ENCODE measurements around the gene BLOC1S2. TPM values are rescaled to one million over a fixed set of nuclear protein-coding genes. Genes with fewer than 3 reads are reported as not detected.

BLOC1S2 gene
- total RNA-seq (10 to 100 TPM; 18.0 to 44.4 TPM), polyA plus RNA-seq (10 to 100 TPM; 49.7 to 54.2 TPM)
- long read RNA-seq, donor 1, transcript BLOC1S2-203 (4 exons, 2,024 nt): minor isoform, 5 of 17 reads
- long read RNA-seq, donor 1, transcript BLOC1S2-202 (5 exons, 1,249 nt): major isoform, 12 of 17 reads
- long read RNA-seq, donor 1, partial matches to known transcripts: 0 of 17 reads
- long read RNA-seq, donor 1, other reads (novel, unspliced or antisense): 0 of 17 reads
- long read RNA-seq, donor 2, transcript BLOC1S2-202 (5 exons, 1,249 nt): major isoform, 7 of 8 reads
- long read RNA-seq, donor 2, partial matches to known transcripts: 0 of 8 reads
- long read RNA-seq, donor 2, other reads (novel, unspliced or antisense): 0 of 8 reads
- long read RNA-seq, donor 3, transcript BLOC1S2-202 (5 exons, 1,249 nt): major isoform, 5 of 10 reads
- long read RNA-seq, donor 3, transcript BLOC1S2-203 (4 exons, 2,024 nt): major isoform, 5 of 10 reads
- long read RNA-seq, donor 3, partial matches to known transcripts: 0 of 10 reads
- long read RNA-seq, donor 3, other reads (novel, unspliced or antisense): 0 of 10 reads
- long read RNA-seq, donor 4, transcript BLOC1S2-202 (5 exons, 1,249 nt): major isoform, 6 of 16 reads
- long read RNA-seq, donor 4, partial matches to known transcripts: 8 of 16 reads
- long read RNA-seq, donor 4, other reads (novel, unspliced or antisense): 0 of 16 reads
- long read RNA-seq, donor 5, transcript BLOC1S2-202 (5 exons, 1,249 nt): major isoform, 16 of 21 reads
- long read RNA-seq, donor 5, transcript BLOC1S2-203 (4 exons, 2,024 nt): minor isoform, 5 of 21 reads
- long read RNA-seq, donor 5, partial matches to known transcripts: 0 of 21 reads
- long read RNA-seq, donor 5, other reads (novel, unspliced or antisense): 0 of 21 reads

DNA sequence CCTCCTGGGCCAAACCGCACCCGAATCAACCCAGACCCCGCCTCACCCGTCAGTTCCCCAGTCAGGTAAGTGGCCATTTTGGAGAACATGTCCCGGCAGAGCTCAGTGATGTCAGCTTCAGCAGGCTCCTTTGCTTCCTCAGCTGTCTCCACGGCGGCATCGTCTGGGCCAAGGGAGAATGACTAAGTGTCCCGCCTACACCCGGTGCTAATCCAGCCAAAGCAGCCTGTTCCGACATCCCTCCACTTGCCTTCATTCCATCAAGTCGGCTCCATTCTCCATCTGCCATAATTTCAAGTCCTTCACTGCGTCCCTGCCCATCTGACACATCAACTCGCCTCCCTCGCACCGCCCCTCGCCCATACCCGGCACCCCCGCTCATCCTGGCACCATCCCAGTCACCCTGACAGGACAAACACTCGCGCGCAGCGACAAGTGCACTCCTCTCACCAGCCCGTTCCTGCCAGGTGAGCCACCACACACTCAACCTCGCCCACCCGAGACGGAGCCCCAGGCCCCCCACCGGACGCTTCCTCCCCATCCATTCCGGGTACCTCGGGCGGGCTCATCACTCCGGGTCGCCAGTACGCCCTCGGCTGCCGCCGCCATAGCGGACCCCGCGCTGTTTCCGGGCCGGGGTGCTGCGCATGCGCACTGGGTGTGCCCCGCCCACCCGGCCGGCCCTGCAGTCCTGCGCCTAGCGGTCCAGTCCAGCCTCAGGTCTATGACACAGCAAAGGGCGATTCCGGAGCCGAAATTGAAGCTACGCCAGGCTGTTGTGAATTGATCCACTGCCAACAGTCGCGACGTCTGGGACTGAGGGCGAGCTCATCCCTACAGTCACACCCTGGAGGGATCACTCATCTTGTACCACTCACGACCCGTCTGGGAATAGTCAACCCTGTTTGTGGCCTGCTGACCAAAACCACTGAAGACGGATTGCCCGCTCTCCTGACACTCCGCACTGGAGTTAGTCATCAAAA lies at the start of gene BLOC1S2:
TSS of gene BLOC1S2 (minus strand) at position 630 of the 983 bp plus-strand sequence. CDS start at position 609, 21 bp downstream.
- H3K4me1 ChIP-seq (ENCODE audit: control insufficient read depth in 5 of 5, insufficient read depth in 5 of 5, low read length in 5 of 5): peaks cover 0 to 12% (median 3%) of the 10 kb centered on the region in 5 donors
- H3K27ac ChIP-seq (ENCODE audit: low read depth in 1 of 2, low read length in 1 of 2): peak within 1 kb of the TSS; percentile 90 to 96
- H3K9me3 ChIP-seq (ENCODE audit: control insufficient read depth in 4 of 4, insufficient read depth in 3 of 4, low read length in 3 of 4): no peaks in the 10 kb centered on the region
- DNase-seq: peak; percentile 88 to 89 (median 88)
- peaks cover 0 to 11% (median 3%) of the 10 kb centered on the region in 4 donors for H3K36me3 ChIP-seq (ENCODE audit: control insufficient read depth in 4 of 4, insufficient read depth in 4 of 4, low read length in 4 of 4)
- peak within 1 kb of the TSS; percentile 87 for H3K4me3 ChIP-seq
- ATAC-seq (ENCODE audit: insufficient read depth, low FRiP score): peak; percentile 95
- peak within 1 kb of the TSS; percentile 74 to 81 for H3K9ac ChIP-seq (ENCODE audit: insufficient read depth in 1 of 2, low read length in 2 of 2)
- H3K27me3 ChIP-seq (ENCODE audit: control insufficient read depth in 3 of 3, insufficient read depth in 3 of 3, low read length in 2 of 3): no peaks in the 10 kb centered on the region
- TF ChIP-seq, protein P1, sequence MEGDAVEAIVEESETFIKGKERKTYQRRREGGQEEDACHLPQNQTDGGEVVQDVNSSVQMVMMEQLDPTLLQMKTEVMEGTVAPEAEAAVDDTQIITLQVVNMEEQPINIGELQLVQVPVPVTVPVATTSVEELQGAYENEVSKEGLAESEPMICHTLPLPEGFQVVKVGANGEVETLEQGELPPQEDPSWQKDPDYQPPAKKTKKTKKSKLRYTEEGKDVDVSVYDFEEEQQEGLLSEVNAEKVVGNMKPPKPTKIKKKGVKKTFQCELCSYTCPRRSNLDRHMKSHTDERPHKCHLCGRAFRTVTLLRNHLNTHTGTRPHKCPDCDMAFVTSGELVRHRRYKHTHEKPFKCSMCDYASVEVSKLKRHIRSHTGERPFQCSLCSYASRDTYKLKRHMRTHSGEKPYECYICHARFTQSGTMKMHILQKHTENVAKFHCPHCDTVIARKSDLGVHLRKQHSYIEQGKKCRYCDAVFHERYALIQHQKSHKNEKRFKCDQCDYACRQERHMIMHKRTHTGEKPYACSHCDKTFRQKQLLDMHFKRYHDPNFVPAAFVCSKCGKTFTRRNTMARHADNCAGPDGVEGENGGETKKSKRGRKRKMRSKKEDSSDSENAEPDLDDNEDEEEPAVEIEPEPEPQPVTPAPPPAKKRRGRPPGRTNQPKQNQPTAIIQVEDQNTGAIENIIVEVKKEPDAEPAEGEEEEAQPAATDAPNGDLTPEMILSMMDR (IDR thresholded peaks at IDR 0.05; ENCODE audit: control extremely low read depth, extremely low read depth): no peak
- WGBS, 2 donors: 2% methylated on average over 63 of the region's 63 CpGs

DNA sequence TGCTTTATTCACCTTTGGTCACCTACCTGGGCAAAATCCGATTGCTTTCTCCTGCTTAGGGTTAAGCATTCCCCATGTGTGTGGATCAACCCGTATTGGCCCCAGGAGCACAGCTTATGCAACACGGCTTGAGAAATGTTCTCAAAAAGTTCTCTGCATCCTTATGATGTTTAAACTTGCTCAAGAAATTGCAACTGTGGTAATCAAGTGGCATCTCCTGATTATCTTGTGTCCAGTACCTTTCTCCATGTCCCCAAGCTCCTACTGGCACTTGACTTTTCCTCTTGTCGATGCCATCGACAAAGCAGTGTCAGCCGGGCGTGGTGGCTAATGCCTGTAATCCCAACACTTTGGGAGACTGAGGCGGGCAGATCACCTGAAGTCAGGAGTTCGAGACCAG lies 48.3 kb upstream of the BLOC1S2 start:
- Histone ChIP-seq H3K4me3 (no peak overlapping the region), H3K9ac (ENCODE audit: insufficient read depth in 1 of 2, low read length in 2 of 2) (no peak overlapping the region), H3K27me3 (ENCODE audit: control insufficient read depth in 3 of 3, insufficient read depth in 3 of 3, low read length in 2 of 3) (peaks cover 0 to 22% (median 11%) of the 10 kb centered on the region in 3 donors), H3K27ac (ENCODE audit: low read depth in 1 of 2, low read length in 1 of 2) (no peak overlapping the region), H3K9me3 (ENCODE audit: control insufficient read depth in 4 of 4, insufficient read depth in 3 of 4, low read length in 3 of 4) (no peaks in the 10 kb centered on the region), H3K4me1 (ENCODE audit: control insufficient read depth in 5 of 5, insufficient read depth in 5 of 5, low read length in 5 of 5) (peaks cover 0 to 3% (median 0%) of the 10 kb centered on the region in 5 donors), H3K36me3 (ENCODE audit: control insufficient read depth in 4 of 4, insufficient read depth in 4 of 4, low read length in 4 of 4) (no peaks in the 10 kb centered on the region)
- no peak for DNase-seq
- TF ChIP-seq, protein P1 (IDR thresholded peaks at IDR 0.05; ENCODE audit: control extremely low read depth, extremely low read depth): no peak
- 69 to 77% methylated on average over 9 of the region's 9 CpGs for WGBS, 2 donors
- peak; percentile 31 for ATAC-seq (ENCODE audit: insufficient read depth, low FRiP score)

DNA sequence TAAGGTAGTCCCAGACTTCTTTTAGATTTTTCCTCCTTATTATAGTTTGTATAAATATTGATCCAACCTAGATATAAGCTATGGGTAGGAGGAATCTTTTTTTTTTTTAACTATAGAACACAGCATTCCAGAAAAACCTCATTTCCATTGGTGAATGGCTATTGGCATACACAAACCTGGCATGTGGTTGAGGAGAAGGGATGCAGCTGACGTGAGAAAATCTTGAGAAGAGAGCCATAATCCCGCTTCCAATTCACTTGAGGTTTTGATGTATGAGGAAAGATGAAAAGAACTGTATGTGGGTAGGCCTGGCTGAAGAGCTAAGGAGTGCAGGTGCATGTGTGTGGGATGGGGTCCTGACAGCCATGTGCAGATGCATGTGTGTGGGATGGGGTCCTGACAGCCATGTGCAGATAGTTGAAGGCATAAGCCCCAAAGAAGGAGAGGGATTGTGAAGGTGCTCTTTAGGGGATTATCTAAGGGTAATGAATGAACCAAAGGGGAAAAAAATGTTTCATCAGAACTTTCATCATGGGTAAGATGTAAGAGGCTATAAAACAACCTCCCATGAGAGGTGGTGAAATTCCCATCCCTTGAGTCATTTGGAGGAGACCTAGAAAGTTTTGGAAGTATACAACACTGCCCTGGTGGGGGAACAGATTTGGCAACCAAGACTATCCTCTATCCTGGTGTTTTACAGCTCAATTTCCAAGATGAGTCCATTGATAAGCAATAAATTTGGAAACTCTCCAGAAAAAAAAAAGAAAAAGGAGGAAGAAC lies 47.4 kb upstream of the BLOC1S2 start:
- no peaks in the 10 kb centered on the region for H3K36me3 ChIP-seq (ENCODE audit: control insufficient read depth in 4 of 4, insufficient read depth in 4 of 4, low read length in 4 of 4)
- H3K4me3 ChIP-seq: no peak overlapping the region
- H3K27me3 ChIP-seq (ENCODE audit: control insufficient read depth in 3 of 3, insufficient read depth in 3 of 3, low read length in 2 of 3): peaks cover 0 to 28% (median 19%) of the 10 kb centered on the region in 3 donors
- DNase-seq (no peak), ATAC-seq (ENCODE audit: insufficient read depth, low FRiP score) (no peak)
- 84 to 93% methylated on average over 2 of the region's 2 CpGs for WGBS, 2 donors
- no peaks in the 10 kb centered on the region for H3K4me1 ChIP-seq (ENCODE audit: control insufficient read depth in 5 of 5, insufficient read depth in 5 of 5, low read length in 5 of 5)
- TF ChIP-seq, protein P1 (IDR thresholded peaks at IDR 0.05; ENCODE audit: control extremely low read depth, extremely low read depth): no peak
- H3K9ac ChIP-seq (ENCODE audit: insufficient read depth in 1 of 2, low read length in 2 of 2): no peak overlapping the region
- no peaks in the 10 kb centered on the region for H3K9me3 ChIP-seq (ENCODE audit: control insufficient read depth in 4 of 4, insufficient read depth in 3 of 4, low read length in 3 of 4)
- H3K27ac ChIP-seq (ENCODE audit: low read depth in 1 of 2, low read length in 1 of 2): no peak overlapping the region

Data from lung (tissue), 16 donors.